ENCODE results near the gene TNRC18.

DNA sequence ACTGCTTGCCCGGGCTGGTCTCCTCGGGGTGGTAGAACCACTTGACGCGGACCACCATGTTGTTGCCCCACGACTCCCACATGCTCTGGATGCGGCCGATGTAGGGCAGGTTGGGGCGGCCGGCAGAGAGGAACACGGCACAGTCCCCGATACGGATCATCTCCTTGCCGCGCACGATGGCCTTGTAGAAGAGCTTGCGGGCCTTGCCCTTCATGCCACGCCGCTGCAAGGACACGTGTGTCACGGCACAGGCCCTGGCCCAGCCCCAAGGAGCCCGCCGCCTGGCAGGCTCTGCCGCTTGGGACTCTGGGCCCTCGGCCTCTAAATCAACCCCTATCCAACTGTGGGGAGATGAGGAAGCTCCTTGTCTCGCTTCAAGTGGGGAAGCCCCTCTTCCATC lies 114.5 kb downstream of the TNRC18 start:
- TF ChIP-seq, protein P1, sequence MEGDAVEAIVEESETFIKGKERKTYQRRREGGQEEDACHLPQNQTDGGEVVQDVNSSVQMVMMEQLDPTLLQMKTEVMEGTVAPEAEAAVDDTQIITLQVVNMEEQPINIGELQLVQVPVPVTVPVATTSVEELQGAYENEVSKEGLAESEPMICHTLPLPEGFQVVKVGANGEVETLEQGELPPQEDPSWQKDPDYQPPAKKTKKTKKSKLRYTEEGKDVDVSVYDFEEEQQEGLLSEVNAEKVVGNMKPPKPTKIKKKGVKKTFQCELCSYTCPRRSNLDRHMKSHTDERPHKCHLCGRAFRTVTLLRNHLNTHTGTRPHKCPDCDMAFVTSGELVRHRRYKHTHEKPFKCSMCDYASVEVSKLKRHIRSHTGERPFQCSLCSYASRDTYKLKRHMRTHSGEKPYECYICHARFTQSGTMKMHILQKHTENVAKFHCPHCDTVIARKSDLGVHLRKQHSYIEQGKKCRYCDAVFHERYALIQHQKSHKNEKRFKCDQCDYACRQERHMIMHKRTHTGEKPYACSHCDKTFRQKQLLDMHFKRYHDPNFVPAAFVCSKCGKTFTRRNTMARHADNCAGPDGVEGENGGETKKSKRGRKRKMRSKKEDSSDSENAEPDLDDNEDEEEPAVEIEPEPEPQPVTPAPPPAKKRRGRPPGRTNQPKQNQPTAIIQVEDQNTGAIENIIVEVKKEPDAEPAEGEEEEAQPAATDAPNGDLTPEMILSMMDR (IDR thresholded peaks at IDR 0.05), result no peak
- TF ChIP-seq POLR2A (IDR thresholded peaks at IDR 0.05), result no peak

Measured in esophagus squamous epithelium (tissue), 4 donors.